HepG2 (cell line): ENCODE measurements around the gene CISD2. TPM values are rescaled to one million over a fixed set of nuclear protein-coding genes. Genes with fewer than 3 reads are reported as not detected.

ENCODE experiments used
- ARNTL ChIP-seq: sonication (generic); formaldehyde crosslinking; IDR thresholded peaks from 2 replicates; pipeline ENCODE4 v1.4.0; 2020; ENCODE audit warnings: mild to moderate bottlenecking, missing genetic modification reagents
- ATF2 ChIP-seq: sonication (generic); formaldehyde crosslinking; IDR thresholded peaks from 2 replicates; pipeline ENCODE4 v1.4.0; 2020; ENCODE audit warnings: missing genetic modification reagents
- ERF ChIP-seq: IDR thresholded peaks from 2 replicates; pipeline ENCODE4 v1.6.1; 2018; ENCODE audit warnings: missing biosample characterization, missing genetic modification reagents
- FOXA1 ChIP-seq, 2 experiments: fragments of 450-650 bp in 1 of 2; sonication (generic) in 1 of 2; formaldehyde crosslinking in 1 of 2; IDR thresholded peaks; 2 replicates each; pipeline versions ENCODE4 v1.4.0 to v1.6.1; 2016 to 2020; ENCODE audit warnings: missing genetic modification reagents in 1 of 2
- GRHL1 ChIP-seq: sonication (generic); formaldehyde crosslinking; conservative IDR thresholded peaks from 2 replicates; pipeline ENCODE4 v1.8.0; 2022; ENCODE audit warnings: missing genetic modification reagents
- GTF2F1 ChIP-seq: fragments of 150-350 bp; IDR thresholded peaks from 2 replicates; pipeline ENCODE4 v1.6.1; 2014; ENCODE audit warnings: low read length
- HES4 ChIP-seq: sonication (generic); formaldehyde crosslinking; IDR thresholded peaks from 2 replicates; pipeline ENCODE4 v1.9.0; 2021; ENCODE audit warnings: mild to moderate bottlenecking, missing genetic modification reagents, borderline replicate concordance
- MAZ ChIP-seq, 2 experiments: sonication (generic) in 1 of 2; formaldehyde crosslinking in 1 of 2; IDR thresholded peaks; 2 replicates each; pipeline versions ENCODE4 v1.5.0 to v1.6.1; 2012 to 2020; ENCODE audit warnings: low read depth in 2 of 2, mild to moderate bottlenecking in 2 of 2, borderline replicate concordance in 1 of 2, improper control_type of control experiment in 1 of 2, low read length in 1 of 2, missing genetic modification reagents in 1 of 2, moderate library complexity in 1 of 2
- NAIF1 ChIP-seq: sonication (generic); formaldehyde crosslinking; IDR thresholded peaks from 2 replicates; pipeline ENCODE4 v1.5.0; 2020; ENCODE audit warnings: mild to moderate bottlenecking, missing genetic modification reagents, borderline replicate concordance
- REPIN1 ChIP-seq: sonication (generic); formaldehyde crosslinking; IDR thresholded peaks from 2 replicates; pipeline ENCODE4 v1.8.0; 2022; ENCODE audit warnings: missing genetic modification reagents, low read depth, mild to moderate bottlenecking, borderline replicate concordance
- SIN3A ChIP-seq: IDR thresholded peaks from 2 replicates; pipeline ENCODE4 v1.6.1; 2011; ENCODE audit warnings: low read depth, mild to moderate bottlenecking, control low read depth, low read length, borderline replicate concordance
- TAF1 ChIP-seq: sonication (generic); formaldehyde crosslinking; IDR thresholded peaks from 2 replicates; pipeline ENCODE4 v1.4.0; 2020; ENCODE audit warnings: missing genetic modification reagents
- TFDP1 ChIP-seq: IDR thresholded peaks from 2 replicates; pipeline ENCODE4 v1.6.1; 2016; ENCODE audit warnings: missing compliant biosample characterization, missing genetic modification reagents, borderline replicate concordance
- ZNF430 ChIP-seq: sonication (generic); formaldehyde crosslinking; IDR thresholded peaks from 2 replicates; pipeline ENCODE4 v1.9.0; 2021; ENCODE audit warnings: mild to moderate bottlenecking, missing genetic modification reagents
- ZNF441 ChIP-seq: sonication (generic); formaldehyde crosslinking; IDR thresholded peaks from 2 replicates; pipeline ENCODE4 v1.7.0; 2021; ENCODE audit warnings: missing genetic modification reagents, borderline replicate concordance
- ZNF615 ChIP-seq: sonication (generic); formaldehyde crosslinking; IDR thresholded peaks from 2 replicates; pipeline ENCODE4 v1.5.0; 2020; ENCODE audit warnings: mild to moderate bottlenecking, missing genetic modification reagents, borderline replicate concordance
- ZNF691 ChIP-seq: sonication (generic); formaldehyde crosslinking; IDR thresholded peaks from 2 replicates; pipeline ENCODE4 v1.4.0; 2020; ENCODE audit warnings: missing genetic modification reagents, low read depth, mild to moderate bottlenecking, borderline replicate concordance
- ZNF839 ChIP-seq: sonication (generic); formaldehyde crosslinking; IDR thresholded peaks from 2 replicates; pipeline ENCODE4 v1.4.0; 2020; ENCODE audit warnings: missing genetic modification reagents, mild to moderate bottlenecking, borderline replicate concordance
- ZSCAN5A ChIP-seq: sonication (generic); formaldehyde crosslinking; IDR thresholded peaks from 2 replicates; pipeline ENCODE4 v1.8.0; 2022; ENCODE audit warnings: mild to moderate bottlenecking, missing genetic modification reagents, borderline replicate concordance
- ZSCAN9 ChIP-seq: IDR thresholded peaks from 2 replicates; pipeline ENCODE4 v1.6.1; 2016; ENCODE audit warnings: borderline replicate concordance
- polyA plus RNA-seq, 8 experiments: library from polyadenylated mRNA; depleted of rRNA in 3 of 8; stranded (reverse) in 7 of 8; unstranded in 1 of 8; fragments of >200 nt; fragmentation: Illumina TruSeq in 4 of 8; extraction: Trizol in 4 of 8; gene quantifications; 2 replicates each; pipeline versions ENCODE4 v1.2.1 to v1.2.3, GENCODE V29; 2011 to 2016; ENCODE audit warnings: low read depth in 4 of 8, missing spikeins in 1 of 8, mixed read lengths in 1 of 8; ENCODE audit not compliant: insufficient read depth in 1 of 8
- total RNA-seq, 5 experiments: library from RNA; depleted of rRNA; stranded (reverse); fragments of >200 nt; fragmentation: Illumina TruSeq; extraction: Trizol; gene quantifications; 2 replicates each; pipeline ENCODE4 v1.2.3, GENCODE V29; 2016; ENCODE audit warnings: low read depth in 1 of 5

Gene CISD2
- total and polyA plus RNA-seq, 2 of the 13 experiments (the other 11 are each of a cell fraction or from before 2014, with no cell fraction given): 24.5 to 37.7 TPM

- TF ChIP-seq ATF2 (peak; percentile 60), MAZ (IDR thresholded peaks at IDR 0.05; ENCODE audit: borderline replicate concordance, low read depth, low read length) (0 out of 2 replicates have a peak, but pooled peaks have one; percentile 38), MAZ (CRISPR knock-in tag; IDR thresholded peaks at IDR 0.05; ENCODE audit: low read depth) (peak; percentile 87; the same call in 1 of the 2 replicates), SIN3A (peak; percentile 70; the same call in 1 of the 2 replicates), ZNF691 (CRISPR knock-in tag) (peak; percentile 68; the same call in 1 of the 2 replicates), TAF1 (CRISPR knock-in tag) (peak; percentile 84), FOXA1 (IDR thresholded peaks at IDR 0.05) (no peak), FOXA1 (CRISPR knock-in tag; IDR thresholded peaks at IDR 0.05) (peak; percentile 23; the same call in 1 of the 2 replicates), ZNF430 (peak; percentile 63; the same call in 1 of the 2 replicates), ZSCAN9 (CRISPR knock-in tag) (peak; percentile 31; the same call in 1 of the 2 replicates), ZNF441 (CRISPR knock-in tag) (peak; percentile 22; the same call in 1 of the 2 replicates), ERF (CRISPR knock-in tag) (peak; percentile 64; the same call in 1 of the 2 replicates), ZNF615 (0 out of 2 replicates have a peak, but pooled peaks have one; percentile 25), TFDP1 (CRISPR knock-in tag) (peak; percentile 22), NAIF1 (CRISPR knock-in tag) (peak; percentile 44; the same call in 1 of the 2 replicates), ARNTL (peak; percentile 39; the same call in 1 of the 2 replicates), GRHL1 (CRISPR knock-in tag) (no peak), ZSCAN5A (0 out of 2 replicates have a peak, but pooled peaks have one; percentile 19), ZNF839 (0 out of 2 replicates have a peak, but pooled peaks have one; percentile 23), GTF2F1 (peak; percentile 41; the same call in 1 of the 2 replicates), REPIN1 (peak; percentile 68; the same call in 1 of the 2 replicates), HES4 (CRISPR knock-in tag) (peak; percentile 65; the same call in 1 of the 2 replicates)
These were observed 41.7 kb upstream of the CISD2 start, which contains the start of gene UBE2D3 (continued) for GRCh38 chr4:102826890-102827673.
